GM21526 (cell line): ENCODE data around the gene ZCCHC24.

Source experiments
- ATAC-seq: cut with Tn5 transposase; IDR thresholded peaks from one replicate; pipeline ENCODE4 v1.9.1; 2021; ENCODE audit warnings: moderate library complexity; ENCODE audit not compliant: unreplicated experiment, low FRiP score

The ZCCHC24 gene

DNA sequence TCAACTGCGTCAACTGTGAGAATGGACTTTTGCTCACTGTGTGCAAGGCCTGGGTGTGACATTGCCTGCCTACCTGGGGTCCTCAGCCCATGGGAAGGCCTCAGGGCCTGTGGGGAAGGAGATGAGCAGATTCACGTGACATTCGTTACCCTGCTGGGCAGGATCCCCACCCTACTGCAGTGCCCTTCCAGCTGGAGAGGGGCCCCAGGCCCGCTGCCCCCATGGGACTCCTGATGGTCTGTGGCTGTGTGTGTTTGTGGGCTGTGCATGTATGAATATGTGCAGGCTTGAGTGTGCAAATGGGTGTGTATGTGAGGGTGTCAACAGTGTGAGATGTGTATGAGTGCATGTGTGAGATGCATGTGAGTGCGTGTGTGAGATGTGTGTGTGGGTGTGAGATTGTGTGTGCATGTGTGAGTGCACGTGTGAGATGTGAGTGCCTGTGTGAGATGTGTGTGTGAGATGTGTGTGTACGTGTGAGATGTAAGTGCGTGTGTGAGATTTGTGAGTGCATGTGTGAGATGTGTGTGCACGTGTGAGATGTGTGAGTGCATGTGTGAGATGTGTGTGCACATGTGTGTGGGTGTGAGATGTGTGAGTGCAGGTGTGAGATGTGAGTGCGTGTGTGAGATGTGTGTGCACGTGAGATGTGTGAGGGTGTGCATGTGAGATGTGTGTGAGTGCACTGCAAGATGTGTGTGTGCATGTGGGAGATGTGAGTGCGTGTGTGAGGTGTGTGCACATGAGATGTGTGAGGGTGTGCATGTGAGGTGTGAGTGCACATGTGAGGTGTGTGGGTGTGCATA lies 68.5 kb downstream of the ZCCHC24 start:
- no peak for ATAC-seq

DNA sequence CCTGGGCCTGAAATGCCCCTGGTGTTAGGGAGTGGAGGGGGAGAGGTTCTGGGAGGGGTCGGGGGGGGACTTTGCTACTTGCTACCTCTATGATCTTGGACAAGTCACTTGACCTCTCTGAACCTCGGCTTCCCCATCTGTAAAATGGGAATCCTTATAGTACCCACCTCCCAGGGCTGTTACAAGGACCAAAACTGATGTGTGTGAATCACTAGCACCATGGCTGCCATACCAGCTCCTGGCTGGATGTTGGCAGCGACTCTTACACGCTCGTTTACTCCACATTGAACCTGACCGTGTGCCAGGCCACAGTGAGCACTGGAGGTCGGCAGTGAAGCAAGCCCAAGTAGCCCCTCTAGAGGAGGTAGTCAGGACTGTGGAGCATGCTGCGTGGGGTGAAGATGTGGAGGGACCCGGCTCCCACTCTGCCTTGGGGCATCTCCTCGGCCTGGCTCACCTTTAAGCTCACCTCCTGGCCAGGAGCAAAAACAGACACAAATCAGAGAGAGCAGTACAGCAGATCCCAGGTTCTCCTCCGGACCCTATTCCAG lies 69.3 kb downstream of the ZCCHC24 start:
- no peak for ATAC-seq

DNA sequence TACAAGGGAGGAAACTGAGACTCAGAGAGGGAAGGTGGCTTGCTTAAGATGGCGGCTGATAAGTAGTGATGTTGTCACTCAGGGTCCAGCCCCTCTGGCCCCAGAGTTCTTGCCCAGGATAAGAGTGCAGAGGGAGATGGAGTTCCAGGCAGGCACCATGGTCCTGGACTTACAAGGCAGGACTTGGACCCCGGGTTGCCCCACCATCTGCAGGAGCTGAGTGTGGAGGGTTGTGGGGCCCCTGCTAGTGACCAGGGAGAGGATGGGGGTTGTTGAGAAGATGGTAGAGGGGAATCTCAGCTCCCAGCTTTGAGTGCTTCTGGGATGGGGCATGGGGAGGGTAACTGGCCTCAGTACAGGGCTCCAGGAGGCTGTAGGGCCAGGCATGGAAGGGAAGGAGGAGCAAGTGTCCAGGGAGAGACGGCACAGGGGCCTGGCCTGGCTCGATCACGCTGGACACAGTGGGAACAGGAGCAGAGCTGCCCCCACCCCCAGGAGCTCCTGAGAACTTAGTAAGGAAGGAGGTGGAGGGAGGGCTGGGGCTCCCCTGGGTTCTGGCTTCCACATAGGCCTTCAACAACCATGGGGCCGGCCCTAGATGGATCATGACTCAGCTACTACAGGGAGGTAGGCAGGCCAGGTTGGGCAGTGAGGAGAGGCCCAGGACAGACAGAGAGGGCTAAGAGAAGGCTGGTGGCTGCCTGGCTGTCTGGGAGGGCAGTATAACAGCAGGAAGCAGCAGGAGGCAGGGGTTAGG lies 69.9 kb downstream of the ZCCHC24 start:
- ATAC-seq: no peak

DNA sequence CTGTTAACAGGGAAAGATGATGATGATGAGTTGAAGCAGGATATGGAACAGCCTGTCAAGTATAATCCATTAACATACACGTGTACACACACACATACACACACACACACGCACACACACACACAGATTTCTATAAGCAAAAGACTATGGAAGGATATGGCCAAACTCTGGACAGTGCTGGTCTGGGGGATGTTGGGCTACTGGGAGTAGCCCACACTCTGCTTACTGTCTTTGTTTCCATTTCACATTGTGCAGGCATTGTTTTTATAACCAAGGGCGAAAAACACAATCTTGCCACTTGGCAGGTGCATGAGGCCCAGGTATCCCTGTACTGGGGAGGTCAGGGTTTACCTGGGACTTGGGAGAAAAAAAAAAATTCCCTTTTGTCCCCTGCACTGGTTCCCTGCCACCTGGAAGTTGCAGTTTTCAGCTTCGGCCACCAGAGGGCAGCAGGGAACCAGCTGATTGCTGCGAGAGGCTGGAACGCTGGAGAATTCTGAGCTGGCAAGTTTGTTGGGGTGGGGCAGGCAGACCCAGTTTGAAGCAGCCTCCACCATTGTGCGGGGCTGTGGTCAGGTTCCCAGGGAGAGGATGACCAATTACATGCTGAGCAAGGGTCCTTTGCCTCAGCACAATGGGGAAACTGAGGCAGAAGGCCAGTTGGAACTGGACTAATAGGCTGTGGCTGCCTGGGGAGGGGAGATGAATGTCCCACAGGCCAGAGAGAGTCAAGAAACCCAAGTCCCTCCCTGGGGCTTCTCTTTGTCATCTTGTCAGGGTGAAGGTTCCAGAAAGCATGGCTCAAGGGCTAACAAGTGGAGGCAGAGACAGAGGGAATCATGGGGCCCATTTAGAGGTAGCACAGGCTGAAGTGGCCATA lies 70.9 kb downstream of the ZCCHC24 start:
- ATAC-seq: no peak

DNA sequence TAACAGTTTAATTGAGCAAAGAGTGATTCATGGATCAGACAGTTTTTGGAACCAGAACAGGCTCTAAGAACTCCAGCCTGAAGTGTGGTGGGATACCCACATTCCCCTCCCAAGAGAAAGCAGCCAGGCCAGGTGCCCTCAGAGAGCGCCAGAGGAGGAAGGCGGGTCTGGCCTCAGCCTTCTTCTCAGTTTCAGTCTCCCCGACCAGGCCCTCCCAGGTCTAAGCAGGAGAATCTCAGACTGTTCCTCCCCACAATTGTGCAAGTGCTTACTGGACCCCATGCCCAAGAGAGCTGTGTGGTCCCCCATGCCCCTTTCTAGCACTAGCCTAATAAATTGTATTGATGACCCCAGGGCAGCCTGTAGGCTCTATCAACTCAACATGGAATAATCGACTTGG lies 72.6 kb downstream of the ZCCHC24 start:
- no peak for ATAC-seq

DNA sequence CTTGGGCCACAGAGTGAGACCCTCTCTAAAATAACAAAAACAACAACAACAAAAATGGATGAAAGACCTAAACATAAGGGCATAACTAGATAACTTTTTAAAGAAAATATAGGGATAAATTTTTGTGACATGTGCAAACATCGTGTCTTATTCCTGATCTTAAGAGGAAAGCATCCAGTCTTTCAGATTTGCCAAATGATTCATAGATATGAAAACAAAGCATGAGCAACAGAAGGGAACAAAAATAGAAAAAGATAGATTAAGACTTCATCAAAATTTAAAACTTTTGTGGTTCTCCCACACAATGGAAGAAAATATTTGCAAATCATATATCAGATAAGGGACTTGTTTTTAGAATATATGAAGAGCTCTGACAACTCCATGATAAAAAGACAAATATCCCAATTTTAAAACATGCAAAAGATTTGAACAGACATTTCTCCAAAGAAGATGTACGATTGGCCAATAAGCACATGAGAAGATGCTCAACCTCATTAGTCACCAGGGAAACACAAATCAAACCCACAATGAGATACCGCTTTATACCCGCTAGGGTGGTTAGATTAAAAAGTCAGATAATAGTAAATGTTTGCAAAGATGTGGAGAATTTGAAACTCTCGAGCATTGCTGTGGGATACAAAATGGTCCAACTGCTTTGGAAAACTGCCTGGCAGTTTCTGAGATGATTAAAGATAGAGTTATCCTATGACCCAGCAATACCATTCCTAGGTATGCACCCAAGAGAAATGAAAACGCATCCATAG lies 77.8 kb downstream of the ZCCHC24 start:
- ATAC-seq: no peak

DNA sequence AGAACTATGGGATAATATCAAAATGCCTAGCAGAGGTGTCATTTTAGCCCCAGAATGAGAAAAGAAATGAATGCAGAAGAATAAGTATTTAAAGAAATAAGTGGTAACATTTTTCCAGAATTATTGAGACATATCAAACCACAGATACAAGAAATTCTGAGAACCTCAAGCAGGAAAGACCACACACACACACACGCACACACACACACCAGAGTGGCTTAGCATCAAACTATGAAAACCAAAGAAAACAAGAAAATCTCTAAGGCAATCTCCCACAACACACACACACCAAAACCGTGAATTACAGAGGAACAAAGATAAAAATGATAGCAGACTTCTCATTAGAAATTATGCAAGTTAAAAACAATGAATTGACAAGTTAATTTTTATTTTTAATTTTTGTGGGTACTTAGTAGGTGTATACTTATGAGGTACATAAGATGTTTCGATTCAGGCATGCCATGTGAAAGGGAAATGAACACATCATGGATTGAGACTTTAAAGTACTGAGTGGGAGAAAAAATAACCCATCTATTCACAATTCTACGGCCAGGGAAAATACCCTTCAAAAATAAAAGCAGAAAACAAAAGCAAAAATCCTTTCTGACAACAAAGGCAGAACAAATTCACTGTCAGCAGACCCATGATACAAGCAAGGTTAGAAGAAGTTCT lies 83.6 kb downstream of the ZCCHC24 start:
- no peak for ATAC-seq

DNA sequence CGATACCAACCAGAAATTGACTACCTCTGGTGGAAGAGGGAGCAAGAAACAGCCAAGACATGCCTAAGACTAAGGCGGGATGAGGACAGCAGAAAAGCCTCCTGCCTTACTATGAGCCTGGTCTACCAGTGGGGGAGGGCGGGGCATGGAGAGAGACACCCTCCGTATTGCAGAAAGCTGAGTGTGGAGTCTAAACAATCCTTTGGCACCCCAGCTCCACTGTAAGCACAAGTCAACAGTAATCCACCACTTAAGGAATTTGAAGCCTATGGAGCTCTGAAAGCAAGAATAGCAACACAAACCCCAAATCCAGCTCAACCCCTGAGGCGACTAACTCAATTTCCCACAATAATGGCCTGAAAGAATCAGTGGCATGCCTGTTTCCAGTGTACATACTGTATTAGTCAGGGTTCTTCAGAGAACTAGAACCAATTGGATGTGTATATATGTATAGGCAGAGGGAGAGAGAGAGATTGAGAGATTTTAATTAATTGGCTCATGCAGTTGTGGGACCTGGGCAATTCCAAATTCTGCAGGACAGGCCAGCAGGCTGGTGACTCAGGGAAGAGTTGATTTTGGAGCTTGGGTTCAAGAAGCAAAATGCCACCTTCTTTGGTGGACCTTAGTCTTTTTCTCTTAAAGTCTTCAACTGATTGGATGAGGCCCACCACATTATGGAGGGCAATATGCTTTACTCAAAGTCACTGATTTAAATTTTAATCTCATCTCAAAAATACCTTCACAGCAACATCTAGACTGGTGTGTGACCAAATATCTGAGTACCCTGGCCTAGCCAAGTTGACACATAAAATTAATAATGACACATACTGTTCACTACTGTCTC lies 84.7 kb downstream of the ZCCHC24 start:
- no peak for ATAC-seq

DNA sequence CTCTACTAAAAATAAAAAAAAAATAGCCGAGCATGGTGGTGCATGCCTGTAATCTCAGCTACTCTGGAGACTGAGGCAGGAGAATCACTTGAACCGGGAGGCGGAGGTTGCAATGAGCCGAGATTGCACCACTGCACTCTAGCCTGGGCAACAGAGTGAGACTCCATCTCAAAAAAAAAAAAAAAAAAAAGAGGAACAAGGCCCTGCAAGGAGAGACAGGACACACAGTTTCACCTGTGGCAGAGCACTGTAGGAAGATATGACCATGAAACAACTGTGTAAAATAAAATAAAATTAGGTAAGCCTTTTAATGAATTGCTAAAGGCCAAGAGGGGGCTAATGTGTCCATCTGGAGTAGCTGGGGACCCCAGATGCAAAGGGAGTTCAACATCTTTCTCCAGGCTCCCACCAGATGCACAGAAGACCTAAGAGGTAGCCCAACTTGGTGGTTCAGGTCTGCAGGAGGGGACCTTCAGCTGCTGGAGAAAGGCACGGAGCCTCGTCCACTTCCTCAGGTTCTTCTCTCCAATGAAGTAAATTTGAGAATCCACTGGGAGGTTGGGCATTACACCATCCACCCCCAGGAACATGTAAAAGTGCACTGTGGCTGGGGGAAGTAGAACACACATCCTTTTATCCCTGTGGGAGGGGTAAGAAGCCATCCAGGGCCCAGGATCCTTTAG lies 85.5 kb downstream of the ZCCHC24 start:
- ATAC-seq: no peak

DNA sequence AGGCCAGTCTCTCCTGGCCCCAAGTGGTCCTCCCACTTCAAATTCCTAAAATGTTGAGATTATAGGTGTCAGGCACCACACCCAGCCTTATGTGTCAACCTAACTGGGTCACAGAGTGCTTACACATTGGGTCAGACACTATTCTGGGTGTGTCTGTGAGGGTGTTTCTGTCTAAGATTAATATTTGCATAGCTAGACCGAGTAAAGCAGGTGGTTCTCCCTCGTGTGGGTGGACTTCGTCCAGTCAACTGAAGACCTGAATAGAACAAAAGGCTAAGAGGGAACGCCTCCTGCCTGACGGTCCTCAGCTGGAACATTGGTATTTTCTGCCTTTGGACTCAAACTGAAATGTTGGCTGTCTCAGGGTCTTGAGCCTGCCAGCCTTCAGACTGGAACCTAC lies 86.6 kb downstream of the ZCCHC24 start:
- ATAC-seq: no peak

DNA sequence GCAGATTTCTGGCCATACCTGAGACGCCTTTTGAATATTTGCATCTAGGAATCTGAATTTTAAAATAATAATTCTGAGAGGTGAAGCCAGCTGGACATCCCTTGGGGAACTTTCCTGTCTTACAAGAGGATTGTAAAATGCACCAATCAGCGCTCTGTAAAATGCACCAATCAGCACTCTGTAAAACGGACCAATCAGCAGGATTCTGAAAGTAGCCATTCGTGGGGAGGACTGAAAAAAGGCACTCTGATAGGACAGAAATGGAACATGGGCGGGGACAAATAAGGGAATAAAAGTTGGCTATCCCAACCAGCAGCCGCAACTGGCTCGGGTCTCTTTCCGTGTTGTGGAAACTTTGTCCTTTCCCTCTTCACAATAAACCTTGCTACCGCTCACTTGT lies 88.2 kb downstream of the ZCCHC24 start:
- ATAC-seq: no peak

DNA sequence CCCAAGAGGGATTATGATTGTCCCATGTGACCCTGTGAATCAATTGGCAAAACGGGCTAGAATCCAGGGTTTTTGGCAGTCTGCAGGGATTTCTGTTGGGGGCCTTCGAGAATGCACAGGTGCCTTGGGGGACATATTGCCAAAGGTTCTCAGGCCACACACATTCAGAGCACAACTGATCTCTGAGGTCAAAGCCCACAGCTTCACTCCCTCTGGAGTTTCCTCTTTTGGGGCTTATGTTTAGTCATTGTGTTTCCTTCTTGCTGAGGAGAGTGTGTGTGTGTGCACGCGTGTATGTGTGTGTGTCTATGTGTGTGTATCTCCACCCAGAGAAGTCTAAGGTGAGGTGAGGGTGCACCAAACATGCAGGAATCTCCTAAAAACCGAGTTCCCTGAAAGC lies 89.3 kb downstream of the ZCCHC24 start:
- ATAC-seq: no peak

DNA sequence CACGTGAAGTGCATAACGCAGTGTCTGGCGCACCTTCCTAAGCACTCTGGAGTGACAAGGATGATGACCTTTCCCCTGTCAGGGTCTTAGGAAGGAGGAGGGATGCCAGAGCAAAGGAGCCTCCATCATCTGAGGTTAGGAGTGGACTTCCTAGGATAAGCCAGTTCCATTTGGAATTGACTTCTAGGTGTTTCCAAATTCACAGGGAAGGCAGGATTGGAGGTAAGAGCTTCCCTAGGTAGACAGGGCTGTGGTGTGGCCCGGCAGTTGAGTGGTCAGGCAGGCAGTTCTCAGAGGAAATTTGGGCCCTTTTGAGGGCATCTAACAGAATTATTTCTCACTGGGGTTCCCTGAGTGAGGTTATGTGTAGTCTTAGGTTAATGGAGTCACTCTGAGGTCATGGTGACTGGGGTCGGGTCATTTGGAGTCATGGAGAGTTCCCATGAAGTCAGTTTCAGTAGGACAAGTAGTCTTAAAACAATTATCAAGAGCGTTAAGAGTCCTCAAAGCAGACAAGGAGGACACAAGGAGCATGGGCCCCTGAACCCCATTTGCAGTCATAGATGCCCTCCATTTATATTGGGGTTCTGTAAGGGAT lies 89.9 kb downstream of the ZCCHC24 start:
- no peak for ATAC-seq

DNA sequence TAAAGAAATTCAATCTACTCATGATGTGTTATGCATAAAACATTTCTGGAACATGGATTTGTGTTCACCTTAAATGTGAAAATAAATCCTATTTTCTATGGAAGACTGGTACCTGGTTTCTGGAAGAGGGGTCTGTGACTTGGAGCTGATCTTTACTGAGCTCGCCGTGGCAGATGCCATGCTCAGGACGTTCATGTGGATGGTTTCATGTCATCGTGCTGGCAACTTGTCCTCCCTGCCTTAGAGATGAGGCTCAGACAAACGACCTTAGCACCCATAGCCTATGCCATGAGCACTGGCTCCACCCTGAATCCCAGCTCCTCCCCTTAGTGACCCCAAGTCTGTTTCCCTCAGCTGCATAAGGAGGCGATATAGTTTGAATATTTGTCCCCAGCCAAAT lies 90.8 kb downstream of the ZCCHC24 start:
- no peak for ATAC-seq

DNA sequence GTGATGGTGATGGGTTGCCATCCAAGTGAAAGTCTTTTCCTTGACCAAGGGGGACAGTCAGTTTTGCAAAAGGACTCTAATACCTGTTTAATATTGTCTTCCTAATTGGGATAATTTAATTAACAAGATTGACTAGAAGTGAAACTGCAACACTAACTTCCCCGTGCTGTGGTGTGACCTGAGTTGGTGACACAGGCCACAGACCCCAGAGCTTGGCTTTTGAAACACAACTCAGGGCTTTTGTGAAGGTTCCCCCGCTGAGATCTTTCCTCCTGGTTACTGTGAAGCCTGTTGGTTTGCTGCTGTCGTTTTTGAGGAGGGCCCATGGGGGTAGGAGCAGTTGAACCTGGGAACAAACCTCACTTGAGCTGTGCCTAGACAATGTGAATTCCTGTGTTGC lies 91.3 kb downstream of the ZCCHC24 start:
- ATAC-seq: no peak

DNA sequence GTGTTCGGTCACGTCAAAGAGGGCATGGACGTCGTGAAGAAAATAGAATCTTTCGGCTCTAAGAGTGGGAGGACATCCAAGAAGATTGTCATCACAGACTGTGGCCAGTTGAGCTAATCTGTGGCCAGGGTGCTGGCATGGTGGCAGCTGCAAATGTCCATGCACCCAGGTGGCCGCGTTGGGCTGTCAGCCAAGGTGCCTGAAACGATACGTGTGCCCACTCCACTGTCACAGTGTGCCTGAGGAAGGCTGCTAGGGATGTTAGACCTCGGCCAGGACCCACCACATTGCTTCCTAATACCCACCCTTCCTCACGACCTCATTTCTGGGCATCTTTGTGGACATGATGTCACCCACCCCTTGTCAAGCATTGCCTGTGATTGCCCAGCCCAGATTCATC lies 91.7 kb downstream of the ZCCHC24 start:
- ATAC-seq: no peak

DNA sequence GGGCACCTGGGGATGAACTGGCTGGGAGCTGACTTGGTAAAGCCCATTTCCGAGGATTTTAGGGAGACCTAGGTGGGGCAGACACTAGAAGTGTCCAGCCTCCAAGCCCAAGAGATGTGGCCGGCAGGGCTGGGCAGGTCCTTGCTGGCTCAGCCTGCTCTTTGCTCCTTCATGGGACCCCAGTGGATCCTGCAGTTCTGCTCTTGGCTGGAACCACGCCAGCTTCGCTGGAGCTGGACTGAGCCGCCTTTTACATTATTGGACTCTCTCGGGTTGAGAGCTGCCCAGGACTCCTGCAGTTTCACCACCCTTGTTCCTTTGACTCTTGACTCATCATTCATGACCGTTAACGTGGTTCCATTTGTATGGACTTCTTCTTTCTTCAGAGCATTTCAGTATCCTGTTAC lies 92.4 kb downstream of the ZCCHC24 start:
- ATAC-seq: no peak
